Fibroblast of mammary gland (primary cell): ENCODE data around the gene FBLN7.

ENCODE experiments used
- DNase-seq: peaks from one replicate; pipeline ENCODE4 v3.0.0-alpha.2; 2010; ENCODE audit warnings: low read depth
- H3K4me3 ChIP-seq: 2 replicates; pipeline ENCODE4 v1.5.1; 2011; ENCODE audit warnings: low read depth, mild to moderate bottlenecking, low read length, moderate library complexity; ENCODE audit not compliant: control insufficient read depth
- CTCF ChIP-seq: conservative IDR thresholded peaks from 2 replicates; pipeline ENCODE4 v1.5.1; 2011; ENCODE audit warnings: low read depth, low read length, inconsistent platforms; ENCODE audit not compliant: control insufficient read depth, insufficient read depth

Gene FBLN7

GRCh38 chr2:112183327-112184025, 45.3 kb downstream of the FBLN7 start:
- no peak for TF ChIP-seq CTCF
- DNase-seq: no peak
- no peak overlapping the region for H3K4me3 ChIP-seq

DNA sequence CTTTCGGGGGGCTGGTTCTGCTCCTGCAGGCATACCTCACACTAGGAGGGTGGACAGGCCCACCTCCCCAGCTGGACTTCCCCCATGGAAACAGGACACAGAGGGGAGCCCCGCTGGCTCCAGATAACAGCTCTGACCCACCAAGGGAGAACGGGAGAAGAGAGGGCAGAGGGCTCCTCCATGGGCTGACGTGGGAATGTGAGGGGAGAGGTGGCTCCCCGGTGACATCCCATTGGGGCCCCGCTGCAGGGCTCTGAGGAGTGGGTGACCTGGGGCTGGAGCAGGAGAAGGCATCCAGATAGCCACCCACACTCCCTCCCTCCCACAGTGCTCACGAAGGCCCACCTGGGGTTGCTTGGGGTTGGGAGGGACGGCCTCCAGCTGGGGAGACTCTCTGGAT, 45.9 kb downstream of the FBLN7 start:
- no peak overlapping the region for H3K4me3 ChIP-seq
- no peak for TF ChIP-seq CTCF
- no peak for DNase-seq

- DNase-seq: no peak
- TF ChIP-seq CTCF: no peak
- H3K4me3 ChIP-seq: no peak overlapping the region
These were observed 46.9 kb downstream of the FBLN7 start for GRCh38 chr2:112185131-112185530.

DNA sequence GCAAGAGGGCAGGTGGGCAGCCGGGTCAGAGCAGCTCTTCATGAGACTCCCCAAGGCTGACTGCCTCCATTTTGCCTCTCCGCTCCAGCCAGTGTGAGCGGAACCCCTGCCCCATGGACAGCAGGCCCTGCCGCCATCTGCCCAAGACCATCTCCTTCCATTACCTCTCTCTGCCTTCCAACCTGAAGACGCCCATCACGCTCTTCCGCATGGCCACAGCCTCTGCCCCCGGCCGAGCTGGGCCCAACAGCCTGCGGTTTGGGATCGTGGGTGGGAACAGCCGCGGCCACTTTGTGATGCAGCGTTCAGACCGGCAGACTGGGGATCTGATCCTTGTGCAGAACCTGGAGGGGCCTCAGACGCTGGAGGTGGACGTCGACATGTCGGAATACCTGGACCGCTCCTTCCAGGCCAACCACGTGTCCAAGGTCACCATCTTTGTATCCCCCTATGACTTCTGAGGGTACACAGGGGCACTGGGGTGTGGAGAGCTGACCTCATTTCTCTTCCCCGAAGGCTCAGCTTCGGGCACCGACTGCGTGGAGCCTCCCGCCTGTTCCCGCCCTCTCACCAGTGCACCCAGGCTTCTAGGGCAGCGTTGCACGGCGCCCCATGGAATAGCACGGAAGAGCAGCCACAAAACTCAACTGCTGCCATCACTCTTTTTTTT, 49.0 kb downstream of the FBLN7 start:
- TF ChIP-seq CTCF: no peak
- DNase-seq: no peak
- no peak overlapping the region for H3K4me3 ChIP-seq

GRCh38 chr2:112187805-112188596, 49.8 kb downstream of the FBLN7 start:
- no peak for DNase-seq
- TF ChIP-seq CTCF: no peak
- no peak overlapping the region for H3K4me3 ChIP-seq

DNA sequence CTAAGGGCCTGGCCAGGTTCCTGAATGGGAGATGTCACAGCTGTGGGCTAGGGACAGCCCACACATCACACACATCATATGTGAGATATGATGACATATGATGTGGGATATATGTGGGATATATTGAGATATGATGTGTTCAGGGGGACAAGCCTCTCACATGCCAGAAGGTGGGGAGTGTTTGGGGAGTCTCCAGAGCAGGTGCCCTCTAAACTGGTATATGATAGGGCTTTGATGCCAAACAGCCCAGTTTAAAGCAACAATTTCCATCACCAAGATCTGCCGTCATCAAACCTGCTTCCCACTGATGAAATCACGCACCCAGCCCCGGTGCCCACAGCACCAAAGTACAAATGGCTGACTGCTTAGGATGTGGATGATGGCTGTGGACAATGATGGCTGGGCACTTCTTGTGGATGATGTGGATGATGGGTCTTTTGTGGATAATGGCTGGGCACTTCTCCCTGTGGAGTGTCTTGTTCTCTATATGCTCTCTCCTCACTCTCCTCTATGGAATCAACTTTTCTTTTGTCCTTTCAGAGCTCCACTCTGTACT, 50.9 kb downstream of the FBLN7 start:
- no peak overlapping the region for H3K4me3 ChIP-seq
- TF ChIP-seq CTCF: no peak
- DNase-seq: no peak
